CD4-positive, alpha-beta T cell (primary cell): Measurements from ENCODE around the gene TSPAN18. TPM values are rescaled to one million over a fixed set of nuclear protein-coding genes. Genes with fewer than 3 reads are reported as not detected.

ENCODE experiments used
- ATAC-seq: fragments of 200-7000 bp; cut with Tn5 transposase; one replicate; pipeline ENCODE4 v1.10.0; 2022; ENCODE audit warnings: mild to moderate bottlenecking; ENCODE audit not compliant: poor library complexity
- CTCF ChIA-PET: fragments of 350-600 bp; sonication (Branson Sonifier 250); formaldehyde crosslinking; loops from one replicate; lab custom pipeline; 2021; ENCODE audit warnings: antibody characterized with exemption, inconsistent platforms; lab: Charles Lee
- POLR2A ChIA-PET: fragments of 350-600 bp; sonication (Branson Sonifier 250); formaldehyde crosslinking; loops from one replicate; lab custom pipeline; 2021; ENCODE audit warnings: antibody characterized with exemption, inconsistent platforms; lab: Charles Lee
- DNase-seq, 14 experiments: peaks; one replicate each; pipeline ENCODE4 v3.0.0-alpha.2; 2013 to 2020; ENCODE audit warnings: mixed read lengths in 2 of 14
- H3K27ac ChIP-seq, 2 donors: one replicate each; pipeline versions ENCODE4 v1.5.1 to v1.7.0; 2013; ENCODE audit warnings: low read length in 2 of 2, low read depth in 1 of 2, mild to moderate bottlenecking in 1 of 2
- H3K27me3 ChIP-seq, 2 experiments: 1 replicate in 1 of 2; 2 replicates in 1 of 2; pipeline versions ENCODE4 v1.6.1 to v1.7.0; 2013; ENCODE audit warnings: low read length in 2 of 2, control low read depth in 1 of 2, mild to moderate bottlenecking in 1 of 2, moderate library complexity in 1 of 2; ENCODE audit not compliant: insufficient read depth in 2 of 2, control insufficient read depth in 1 of 2
- H3K36me3 ChIP-seq: one replicate; pipeline ENCODE4 v1.6.1; 2013; ENCODE audit warnings: low read length, control low read depth; ENCODE audit not compliant: insufficient read depth
- H3K4me1 ChIP-seq: one replicate; pipeline ENCODE4 v1.6.1; 2013; ENCODE audit warnings: low read length, control low read depth; ENCODE audit not compliant: insufficient read depth
- H3K4me3 ChIP-seq: one replicate; pipeline ENCODE4 v1.5.1; 2013; ENCODE audit warnings: mild to moderate bottlenecking, low read length, moderate library complexity
- H3K9me3 ChIP-seq, 2 experiments: 1 replicate in 1 of 2; 2 replicates in 1 of 2; pipeline versions ENCODE4 v1.6.1 to v1.7.0; 2013; ENCODE audit warnings: low read length in 2 of 2, mild to moderate bottlenecking in 2 of 2, control low read depth in 1 of 2, moderate library complexity in 1 of 2; ENCODE audit not compliant: control insufficient read depth in 1 of 2, insufficient read depth in 1 of 2
- H3K27ac Mint-ChIP-seq: one replicate; pipeline ENCODE4 v1.8.0; 2020; ENCODE audit warnings: mixed read lengths
- H3K27me3 Mint-ChIP-seq: one replicate; pipeline ENCODE4 v1.8.0; 2021; ENCODE audit warnings: mixed read lengths
- H3K36me3 Mint-ChIP-seq: one replicate; pipeline ENCODE4 v1.8.0; 2021; ENCODE audit warnings: low read depth, mixed read lengths
- H3K4me1 Mint-ChIP-seq: one replicate; pipeline ENCODE4 v1.8.0; 2021; ENCODE audit warnings: low read depth, mixed read lengths
- H3K4me3 Mint-ChIP-seq: one replicate; pipeline ENCODE4 v1.8.0; 2020; ENCODE audit warnings: mild to moderate bottlenecking, mixed read lengths
- H3K9me3 Mint-ChIP-seq: one replicate; pipeline ENCODE4 v1.8.0; 2020; ENCODE audit warnings: mixed read lengths
- intact Hi-C, 2 experiments: fragments of 100-400 bp; cut with DNase I in 1 of 2; cut with micrococcal nuclease in 1 of 2; formaldehyde crosslinking; loops; one replicate each; pipeline versions ENCODE4 v1.15.1 to v1.9.0; 2023 to 2025; cut with DNase I, micrococcal nuclease
- total RNA-seq, 174 experiments: library from RNA in 2 of 174; stranded (reverse) in 2 of 174; gene quantifications; one replicate each; pipeline ENCODE4 v1.2.3 and lab custom pipeline; 2021 to 2026
- TF ChIP-seq, protein P1 (sequence below): fragments of 200-600 bp; IDR thresholded peaks from one replicate; pipeline ENCODE4 v1.8.0; 2022; ENCODE audit warnings: antibody characterized with exemption, mild to moderate bottlenecking

TSPAN18 gene
- total RNA-seq, 2 experiments from 2014 or later, result 23.0 to 25.3 TPM

DNA sequence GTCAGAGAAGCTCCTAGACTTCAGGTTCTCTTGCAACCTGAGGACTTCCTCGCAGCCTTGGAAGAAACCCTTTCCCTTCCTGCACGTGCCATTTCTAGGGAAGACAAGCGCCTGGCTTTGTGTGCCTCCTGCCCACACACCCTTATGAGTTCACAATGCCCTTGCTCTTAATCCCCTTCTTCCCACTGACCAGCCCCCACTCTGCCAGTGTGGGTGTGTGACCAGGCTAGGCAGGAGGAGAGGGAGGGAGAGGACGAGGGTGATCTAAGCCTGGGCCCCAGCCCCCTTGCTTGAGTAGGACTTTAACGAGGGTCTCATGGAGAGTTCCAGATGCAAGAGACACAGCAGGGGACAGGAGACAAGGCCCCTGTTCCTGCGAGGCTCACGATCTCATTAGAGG is 193.7 kb downstream of the TSPAN18 start:
- no peaks in the 10 kb centered on the region for H3K4me1 Mint-ChIP-seq
- ChIA-PET POLR2A (no interaction called here), CTCF (no interaction called here)
- H3K36me3 ChIP-seq, result peaks cover 17% of the 10 kb centered on the region
- H3K9me3 ChIP-seq, result no peaks in the 10 kb centered on the region
- ATAC-seq (no peak), DNase-seq (no peak)
- TF ChIP-seq, protein P1, sequence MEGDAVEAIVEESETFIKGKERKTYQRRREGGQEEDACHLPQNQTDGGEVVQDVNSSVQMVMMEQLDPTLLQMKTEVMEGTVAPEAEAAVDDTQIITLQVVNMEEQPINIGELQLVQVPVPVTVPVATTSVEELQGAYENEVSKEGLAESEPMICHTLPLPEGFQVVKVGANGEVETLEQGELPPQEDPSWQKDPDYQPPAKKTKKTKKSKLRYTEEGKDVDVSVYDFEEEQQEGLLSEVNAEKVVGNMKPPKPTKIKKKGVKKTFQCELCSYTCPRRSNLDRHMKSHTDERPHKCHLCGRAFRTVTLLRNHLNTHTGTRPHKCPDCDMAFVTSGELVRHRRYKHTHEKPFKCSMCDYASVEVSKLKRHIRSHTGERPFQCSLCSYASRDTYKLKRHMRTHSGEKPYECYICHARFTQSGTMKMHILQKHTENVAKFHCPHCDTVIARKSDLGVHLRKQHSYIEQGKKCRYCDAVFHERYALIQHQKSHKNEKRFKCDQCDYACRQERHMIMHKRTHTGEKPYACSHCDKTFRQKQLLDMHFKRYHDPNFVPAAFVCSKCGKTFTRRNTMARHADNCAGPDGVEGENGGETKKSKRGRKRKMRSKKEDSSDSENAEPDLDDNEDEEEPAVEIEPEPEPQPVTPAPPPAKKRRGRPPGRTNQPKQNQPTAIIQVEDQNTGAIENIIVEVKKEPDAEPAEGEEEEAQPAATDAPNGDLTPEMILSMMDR, result no peak
- H3K36me3 Mint-ChIP-seq, result no peaks in the 10 kb centered on the region
- no peak overlapping the region for H3K27ac Mint-ChIP-seq
- no peaks in the 10 kb centered on the region for H3K27me3 ChIP-seq
- no peaks in the 10 kb centered on the region for H3K27me3 Mint-ChIP-seq
- H3K4me1 ChIP-seq, result no peaks in the 10 kb centered on the region
- intact Hi-C loops, result no loop called here
- no peak overlapping the region for H3K4me3 ChIP-seq
- H3K9me3 Mint-ChIP-seq, result no peaks in the 10 kb centered on the region
- no peak overlapping the region for H3K27ac ChIP-seq
- no peak overlapping the region for H3K4me3 Mint-ChIP-seq

DNA sequence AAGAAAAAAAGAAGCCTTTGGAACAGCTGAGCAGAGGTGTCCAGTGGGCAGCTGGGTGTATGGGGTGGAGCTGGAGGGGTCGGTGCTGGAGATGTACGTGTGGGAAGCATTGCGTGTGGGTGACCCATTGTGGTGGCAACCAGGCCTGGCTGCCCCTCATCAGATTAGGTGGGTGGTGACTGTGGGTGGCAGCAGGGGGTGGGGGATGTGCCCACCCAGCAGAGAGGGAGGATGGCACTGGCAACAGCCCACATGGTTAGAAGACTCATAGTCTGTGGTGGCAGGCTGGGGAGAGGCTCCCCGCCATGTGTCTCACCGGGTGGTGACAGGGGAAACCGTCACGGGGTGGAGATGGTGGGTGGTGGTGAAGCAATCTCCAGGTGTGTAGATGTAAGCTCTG is 196.4 kb downstream of the TSPAN18 start:
- peaks cover 20% of the 10 kb centered on the region for H3K36me3 ChIP-seq
- H3K4me3 ChIP-seq, result no peak overlapping the region
- no peaks in the 10 kb centered on the region for H3K4me1 Mint-ChIP-seq

DNA sequence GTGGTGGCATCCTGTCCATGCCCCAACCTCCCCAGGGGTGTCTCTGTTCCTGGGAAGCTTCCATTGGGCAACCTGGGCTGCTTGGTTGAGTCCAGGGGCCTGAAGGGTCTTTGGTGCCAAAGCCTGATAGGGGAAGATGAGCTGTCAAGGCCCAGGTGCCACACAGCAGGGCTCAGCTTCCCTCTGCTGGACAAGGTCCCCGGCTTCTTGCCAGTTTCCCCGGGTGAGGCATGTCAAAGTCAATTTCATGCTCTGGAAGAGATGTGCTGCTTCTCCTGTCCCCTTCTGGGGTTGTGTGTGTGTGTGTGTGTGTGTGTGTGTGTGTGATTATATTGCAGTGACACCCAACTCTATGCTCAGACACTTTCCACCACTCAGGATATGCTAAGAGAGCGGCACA is 197.0 kb downstream of the TSPAN18 start:
- H3K27me3 Mint-ChIP-seq, result no peaks in the 10 kb centered on the region
- intact Hi-C loops, result no loop called here
- H3K4me3 Mint-ChIP-seq, result no peak overlapping the region
- no peak overlapping the region for H3K4me3 ChIP-seq
- no peaks in the 10 kb centered on the region for H3K4me1 ChIP-seq
- H3K36me3 ChIP-seq, result peaks cover 20% of the 10 kb centered on the region
- H3K4me1 Mint-ChIP-seq, result no peaks in the 10 kb centered on the region
- TF ChIP-seq, protein P1, result no peak
- no peak for ATAC-seq
- no peak overlapping the region for H3K27ac ChIP-seq
- no peaks in the 10 kb centered on the region for H3K9me3 Mint-ChIP-seq
- DNase-seq, result no peak
- no peaks in the 10 kb centered on the region for H3K27me3 ChIP-seq
- ChIA-PET CTCF (interaction anchor here (1.4 kb wide), 1 partner anchor 12 kb away, joined by 3 read pairs; no protein-coding TSS in a partner anchor), POLR2A (no interaction called here)
- H3K27ac Mint-ChIP-seq, result no peak overlapping the region
- no peaks in the 10 kb centered on the region for H3K36me3 Mint-ChIP-seq
- H3K9me3 ChIP-seq, result no peaks in the 10 kb centered on the region

More for the DNA sequence above, 196.4 kb downstream of the TSPAN18 start:
- TF ChIP-seq, protein P1, result no peak
- no peaks in the 10 kb centered on the region for H3K9me3 ChIP-seq
- H3K36me3 Mint-ChIP-seq, result no peaks in the 10 kb centered on the region
- intact Hi-C loops, result no loop called here
- no peaks in the 10 kb centered on the region for H3K9me3 Mint-ChIP-seq
- ATAC-seq, result no peak
- no peaks in the 10 kb centered on the region for H3K27me3 ChIP-seq
- H3K27ac ChIP-seq, result no peak overlapping the region
- CTCF ChIA-PET, result interaction anchor here (1.4 kb wide), 1 partner anchor 13 kb away, joined by 3 read pairs; no protein-coding TSS in a partner anchor
- no peaks in the 10 kb centered on the region for H3K4me1 ChIP-seq
- H3K27me3 Mint-ChIP-seq, result no peaks in the 10 kb centered on the region
- DNase-seq, result no peak
- H3K4me3 Mint-ChIP-seq, result no peak overlapping the region
- POLR2A ChIA-PET, result no interaction called here
- H3K27ac Mint-ChIP-seq, result no peak overlapping the region
